ENCODE results near the gene CYP17A1. TPM values are rescaled to one million over a fixed set of nuclear protein-coding genes. Genes with fewer than 3 reads are reported as not detected.
A peak's percentile ranks its signal among the peaks of the same experiment; 100 is the strongest.

CYP17A1 gene
- total RNA-seq, 1 donor from 2014 or later, result not detected

DNA sequence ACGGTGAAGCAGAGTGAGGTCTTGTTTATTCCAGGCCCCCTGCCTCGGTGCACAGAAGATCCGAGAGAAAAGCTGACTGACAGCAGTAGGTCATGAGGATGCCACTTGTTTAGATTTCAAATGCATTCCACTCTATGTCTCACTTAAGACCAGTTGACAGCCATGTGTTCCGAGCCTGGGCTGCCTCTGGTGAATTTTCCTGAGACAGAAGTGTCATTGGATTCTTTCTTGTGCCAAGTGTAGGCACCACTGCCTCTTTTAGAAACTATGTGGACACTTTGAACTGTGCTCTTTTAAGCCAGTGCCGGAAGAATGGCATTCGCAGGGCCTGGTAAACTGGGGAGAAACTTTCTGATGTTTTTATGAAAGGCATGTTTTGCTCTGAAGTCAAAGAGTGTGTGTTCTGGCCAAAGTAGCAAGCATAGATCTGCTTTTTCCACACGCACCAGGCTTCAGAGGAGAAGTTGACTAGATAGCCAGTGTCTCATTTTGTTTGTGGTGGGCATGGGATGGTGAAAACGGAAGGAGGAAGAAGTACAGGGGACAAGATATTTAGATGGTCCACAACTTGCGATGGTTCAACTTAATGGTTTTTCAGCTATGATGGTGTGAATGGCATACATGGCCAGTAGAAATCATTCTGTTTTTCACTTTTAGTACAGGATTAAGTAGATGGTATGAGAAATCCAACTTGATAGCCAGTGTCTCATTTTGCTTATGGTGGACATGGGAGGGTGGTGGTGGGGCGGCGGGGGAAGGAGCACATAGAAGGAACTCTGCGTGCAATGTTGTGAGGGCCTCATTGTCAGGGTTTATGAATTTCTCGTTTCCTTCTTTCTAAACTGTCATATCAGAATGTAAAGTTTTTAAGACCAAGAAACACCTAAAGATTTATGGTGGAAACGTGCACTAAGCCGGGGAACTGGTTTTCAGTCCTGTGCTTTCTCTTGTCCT is 41.5 kb downstream of the CYP17A1 start:
- no peak overlapping the region for H3K4me2 ChIP-seq (ENCODE audit: low read length)
- Mint-ChIP-seq H3K4me1 (ENCODE audit: low read depth, unreplicated experiment) (peaks cover 38% of the 10 kb centered on the region), H3K4me3 (ENCODE audit: unreplicated experiment) (peak overlapping the region; percentile 71), H3K36me3 (ENCODE audit: low read depth, unreplicated experiment) (peaks cover 31% of the 10 kb centered on the region), H3K27me3 (ENCODE audit: low read depth, unreplicated experiment) (no peaks in the 10 kb centered on the region), H3K9me3 (ENCODE audit: unreplicated experiment) (no peaks in the 10 kb centered on the region), H3K27ac (ENCODE audit: unreplicated experiment) (peak overlapping the region; percentile 11)
- H3K27me3 ChIP-seq (ENCODE audit: insufficient read depth, low read length), result no peaks in the 10 kb centered on the region
- H3K9me3 ChIP-seq (ENCODE audit: insufficient read depth, low read depth, low read length), result no peaks in the 10 kb centered on the region
- no peak overlapping the region for H3K27ac ChIP-seq (ENCODE audit: low read depth, low read length)
- H2AFZ ChIP-seq (ENCODE audit: low read depth, low read length), result no peak overlapping the region
- peaks cover 91% of the 10 kb centered on the region for H4K20me1 ChIP-seq (ENCODE audit: insufficient read depth, low read length)
- no peak for TF ChIP-seq EZH2 (IDR thresholded peaks at IDR 0.05; ENCODE audit: insufficient read depth, low read length)
- H3K36me3 ChIP-seq (ENCODE audit: insufficient read depth, low read length), result peaks cover 6% of the 10 kb centered on the region
- H3K4me1 ChIP-seq (ENCODE audit: insufficient read depth, low read length), result peaks cover 19% of the 10 kb centered on the region
- no peak for FAIRE-seq
- no peak overlapping the region for H3K4me3 ChIP-seq (ENCODE audit: insufficient read depth, low read depth, low read length)
- H3K79me2 ChIP-seq (ENCODE audit: insufficient read depth, low read length), result peaks cover 48% of the 10 kb centered on the region
- H3K9ac ChIP-seq (ENCODE audit: low read length), result no peak overlapping the region
- no peak for DNase-seq (ENCODE audit: low read depth)

DNA sequence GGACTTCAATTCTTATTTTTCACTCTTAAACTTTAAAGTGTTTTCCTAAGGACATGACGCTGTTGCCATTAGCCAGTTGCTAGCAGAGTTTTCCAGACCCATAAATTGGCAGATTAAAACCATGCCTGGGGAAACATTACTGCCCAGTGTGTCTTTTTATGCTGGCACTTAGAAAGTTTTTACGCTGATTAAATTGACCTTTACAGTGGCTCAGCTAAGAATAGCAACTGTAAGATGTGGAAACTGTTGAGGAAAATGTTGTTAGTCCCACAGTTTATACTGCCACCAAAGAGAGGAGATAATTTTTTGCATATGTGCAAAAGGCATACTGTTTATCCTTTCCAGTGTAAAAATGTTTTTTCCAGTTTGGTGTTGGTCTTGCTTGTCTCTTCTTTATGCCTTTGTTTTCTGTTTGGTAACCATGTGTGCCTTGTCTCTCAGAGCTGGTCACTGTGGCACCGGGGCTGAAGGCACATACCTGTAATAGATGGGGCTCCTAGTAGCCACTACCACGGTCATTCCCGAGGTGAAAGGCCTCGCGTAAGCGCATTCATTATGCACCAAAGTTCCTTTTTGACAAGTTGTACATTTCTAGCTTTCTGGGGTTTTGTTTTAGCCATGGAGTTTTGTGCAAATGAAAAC is 45.3 kb downstream of the CYP17A1 start:
- peaks cover 83% of the 10 kb centered on the region for H4K20me1 ChIP-seq (ENCODE audit: insufficient read depth, low read length)
- Mint-ChIP-seq H3K4me3 (ENCODE audit: unreplicated experiment) (no peak overlapping the region), H3K27ac (ENCODE audit: unreplicated experiment) (no peak overlapping the region), H3K36me3 (ENCODE audit: low read depth, unreplicated experiment) (peaks cover 18% of the 10 kb centered on the region), H3K27me3 (ENCODE audit: low read depth, unreplicated experiment) (no peaks in the 10 kb centered on the region), H3K9me3 (ENCODE audit: unreplicated experiment) (no peaks in the 10 kb centered on the region), H3K4me1 (ENCODE audit: low read depth, unreplicated experiment) (peaks cover 28% of the 10 kb centered on the region)
- no peak overlapping the region for H3K9ac ChIP-seq (ENCODE audit: low read length)
- no peak overlapping the region for H3K27ac ChIP-seq (ENCODE audit: low read depth, low read length)
- TF ChIP-seq, protein P1, sequence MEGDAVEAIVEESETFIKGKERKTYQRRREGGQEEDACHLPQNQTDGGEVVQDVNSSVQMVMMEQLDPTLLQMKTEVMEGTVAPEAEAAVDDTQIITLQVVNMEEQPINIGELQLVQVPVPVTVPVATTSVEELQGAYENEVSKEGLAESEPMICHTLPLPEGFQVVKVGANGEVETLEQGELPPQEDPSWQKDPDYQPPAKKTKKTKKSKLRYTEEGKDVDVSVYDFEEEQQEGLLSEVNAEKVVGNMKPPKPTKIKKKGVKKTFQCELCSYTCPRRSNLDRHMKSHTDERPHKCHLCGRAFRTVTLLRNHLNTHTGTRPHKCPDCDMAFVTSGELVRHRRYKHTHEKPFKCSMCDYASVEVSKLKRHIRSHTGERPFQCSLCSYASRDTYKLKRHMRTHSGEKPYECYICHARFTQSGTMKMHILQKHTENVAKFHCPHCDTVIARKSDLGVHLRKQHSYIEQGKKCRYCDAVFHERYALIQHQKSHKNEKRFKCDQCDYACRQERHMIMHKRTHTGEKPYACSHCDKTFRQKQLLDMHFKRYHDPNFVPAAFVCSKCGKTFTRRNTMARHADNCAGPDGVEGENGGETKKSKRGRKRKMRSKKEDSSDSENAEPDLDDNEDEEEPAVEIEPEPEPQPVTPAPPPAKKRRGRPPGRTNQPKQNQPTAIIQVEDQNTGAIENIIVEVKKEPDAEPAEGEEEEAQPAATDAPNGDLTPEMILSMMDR (IDR thresholded peaks at IDR 0.05; ENCODE audit: insufficient read depth, low read depth, low read length), result no peak
- no peak for TF ChIP-seq EZH2 (IDR thresholded peaks at IDR 0.05; ENCODE audit: insufficient read depth, low read length)
- no peak for DNase-seq (ENCODE audit: low read depth)
- H3K4me3 ChIP-seq (ENCODE audit: insufficient read depth, low read depth, low read length), result no peak overlapping the region
- peaks cover 6% of the 10 kb centered on the region for H3K4me1 ChIP-seq (ENCODE audit: insufficient read depth, low read length)
- FAIRE-seq, result no peak
- peaks cover 73% of the 10 kb centered on the region for H3K79me2 ChIP-seq (ENCODE audit: insufficient read depth, low read length)
- H2AFZ ChIP-seq (ENCODE audit: low read depth, low read length), result no peak overlapping the region
- no peaks in the 10 kb centered on the region for H3K36me3 ChIP-seq (ENCODE audit: insufficient read depth, low read length)
- H3K4me2 ChIP-seq (ENCODE audit: low read length), result no peak overlapping the region
- no peaks in the 10 kb centered on the region for H3K9me3 ChIP-seq (ENCODE audit: insufficient read depth, low read depth, low read length)
- H3K27me3 ChIP-seq (ENCODE audit: insufficient read depth, low read length), result no peaks in the 10 kb centered on the region

DNA sequence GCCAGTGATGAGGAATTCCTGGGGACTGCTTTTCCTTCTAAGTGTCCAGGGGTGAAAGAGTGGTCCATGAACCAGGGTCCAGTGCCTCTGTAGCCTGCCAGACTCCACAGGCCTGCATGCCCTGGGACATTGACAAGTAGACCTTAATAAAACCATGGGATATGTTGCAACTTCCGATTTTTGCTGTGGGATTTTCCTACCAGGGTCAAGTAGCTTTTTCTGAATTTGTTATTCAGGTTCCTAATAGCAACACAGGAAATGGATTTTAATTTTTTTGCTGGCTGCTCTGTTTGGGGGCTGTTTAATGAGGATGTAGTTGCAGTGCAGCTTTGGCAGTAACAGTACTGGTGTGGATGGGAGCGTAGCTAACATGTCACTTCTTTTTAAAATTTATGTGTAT is 51.4 kb downstream of the CYP17A1 start:
- peaks cover 12% of the 10 kb centered on the region for H3K36me3 Mint-ChIP-seq (ENCODE audit: low read depth, unreplicated experiment)
- H3K27ac Mint-ChIP-seq (ENCODE audit: unreplicated experiment), result no peak overlapping the region
- Histone ChIP-seq H3K9me3 (ENCODE audit: insufficient read depth, low read depth, low read length) (no peaks in the 10 kb centered on the region), H3K27me3 (ENCODE audit: insufficient read depth, low read length) (no peaks in the 10 kb centered on the region), H3K4me1 (ENCODE audit: insufficient read depth, low read length) (peaks cover 30% of the 10 kb centered on the region), H3K4me3 (ENCODE audit: insufficient read depth, low read depth, low read length) (no peak overlapping the region), H4K20me1 (ENCODE audit: insufficient read depth, low read length) (peaks cover 73% of the 10 kb centered on the region), H3K36me3 (ENCODE audit: insufficient read depth, low read length) (no peaks in the 10 kb centered on the region), H3K27ac (ENCODE audit: low read depth, low read length) (no peak overlapping the region), H3K79me2 (ENCODE audit: insufficient read depth, low read length) (peaks cover 63% of the 10 kb centered on the region), H3K4me2 (ENCODE audit: low read length) (no peak overlapping the region), H3K9ac (ENCODE audit: low read length) (no peak overlapping the region), H2AFZ (ENCODE audit: low read depth, low read length) (no peak overlapping the region)
- no peak for FAIRE-seq
- TF ChIP-seq, protein P1 (IDR thresholded peaks at IDR 0.05; ENCODE audit: insufficient read depth, low read depth, low read length), result no peak
- no peak for TF ChIP-seq EZH2 (IDR thresholded peaks at IDR 0.05; ENCODE audit: insufficient read depth, low read length)
- H3K9me3 Mint-ChIP-seq (ENCODE audit: unreplicated experiment), result no peaks in the 10 kb centered on the region
- no peak for DNase-seq (ENCODE audit: low read depth)
- peak overlapping the region; percentile 68 for H3K4me3 Mint-ChIP-seq (ENCODE audit: unreplicated experiment)
- no peaks in the 10 kb centered on the region for H3K27me3 Mint-ChIP-seq (ENCODE audit: low read depth, unreplicated experiment)
- H3K4me1 Mint-ChIP-seq (ENCODE audit: low read depth, unreplicated experiment), result peaks cover 34% of the 10 kb centered on the region
